H1 (cell line): Measurements from ENCODE around the gene ZDHHC11. TPM values are rescaled to one million over a fixed set of nuclear protein-coding genes. Genes with fewer than 3 reads are reported as not detected.

ENCODE experiments used
- CTCF ChIA-PET: fragments of 300-600 bp; sonication (Branson Sonifier 250); formaldehyde crosslinking; loops from one replicate; lab custom pipeline; 2021; ENCODE audit not compliant: partially characterized antibody; lab: Charles Lee
- POLR2A ChIA-PET: fragments of 300-600 bp; sonication (Branson Sonifier 250); formaldehyde crosslinking; loops from one replicate; lab custom pipeline; 2021; ENCODE audit warnings: inconsistent platforms; ENCODE audit not compliant: partially characterized antibody; lab: Charles Lee
- DNase-seq, 2 experiments: peaks; one replicate each; pipeline versions ENCODE4 v3.0.0 to v3.0.0-alpha.2; 2010 to 2022; ENCODE audit warnings: low spot score in 2 of 2, low read depth in 1 of 2, mixed read lengths in 1 of 2
- FAIRE-seq: peaks from 2 replicates; lab custom pipeline; 2011; peaks lifted over from hg19 to GRCh38; lab: Jason Lieb, UNC
- H2AFZ ChIP-seq: 2 replicates; pipeline ENCODE4 v1.8.1; 2012; ENCODE audit warnings: low read length, inconsistent platforms
- H2AK5ac ChIP-seq: 2 replicates; pipeline ENCODE4 v1.6.1; 2013; ENCODE audit warnings: low read depth, low read length
- H2BK120ac ChIP-seq: replicated peaks from 2 replicates; pipeline ENCODE3; 2013; ENCODE audit warnings: low read depth, low read length, inconsistent platforms
- H2BK12ac ChIP-seq: 2 replicates; pipeline ENCODE4 v1.6.1; 2013; ENCODE audit warnings: low read depth, low read length
- H2BK15ac ChIP-seq: 2 replicates; pipeline ENCODE4 v1.6.1; 2013; ENCODE audit warnings: low read length
- H2BK20ac ChIP-seq: 2 replicates; pipeline ENCODE4 v1.6.1; 2013; ENCODE audit warnings: low read length
- H2BK5ac ChIP-seq: 2 replicates; pipeline ENCODE4 v1.6.1; 2013; ENCODE audit warnings: low read depth, low read length
- H3K14ac ChIP-seq: 2 replicates; pipeline ENCODE4 v1.6.1; 2013; ENCODE audit warnings: inconsistent platforms; ENCODE audit not compliant: insufficient read length
- H3K18ac ChIP-seq: 2 replicates; pipeline ENCODE4 v1.6.1; 2013; ENCODE audit warnings: low read length; ENCODE audit errors: extremely low read depth
- H3K23ac ChIP-seq: 2 replicates; pipeline ENCODE4 v1.6.1; 2013; ENCODE audit warnings: inconsistent platforms; ENCODE audit not compliant: insufficient read length
- H3K23me2 ChIP-seq: 2 replicates; pipeline ENCODE4 v1.6.1; 2013; ENCODE audit warnings: low read depth, low read length
- H3K27ac ChIP-seq: 2 replicates; pipeline ENCODE4 v1.6.1; 2011; ENCODE audit warnings: low read depth, low read length, inconsistent platforms
- H3K27me3 ChIP-seq, 4 experiments: replicated peaks in 1 of 4; 1 replicate in 1 of 4; 2 replicates in 3 of 4; pipeline versions ENCODE4 v1.6.1 to v1.8.1; 2011 to 2013; ENCODE audit warnings: low read length in 3 of 4, mild to moderate bottlenecking in 3 of 4, inconsistent platforms in 2 of 4, mixed read lengths in 2 of 4, moderate library complexity in 1 of 4; ENCODE audit not compliant: control insufficient read depth in 3 of 4, insufficient read depth in 3 of 4; ENCODE audit errors: extremely low read depth in 1 of 4
- H3K36me3 ChIP-seq, 4 experiments: 2 replicates each; pipeline versions ENCODE4 v1.6.1 to v1.8.1; 2011 to 2013; ENCODE audit warnings: mild to moderate bottlenecking in 4 of 4, low read length in 3 of 4, moderate library complexity in 2 of 4, control low read depth in 1 of 4, inconsistent platforms in 1 of 4; ENCODE audit not compliant: insufficient read depth in 4 of 4, control insufficient read depth in 2 of 4
- H3K4ac ChIP-seq: replicated peaks from 2 replicates; pipeline ENCODE3; 2013; ENCODE audit warnings: low read length, low read depth, mixed read lengths, inconsistent platforms; ENCODE audit not compliant: insufficient read length
- H3K4me1 ChIP-seq, 4 experiments: replicated peaks in 1 of 4; 1 replicate in 1 of 4; 2 replicates in 3 of 4; pipeline versions ENCODE4 v1.6.1 to v1.8.1; 2011 to 2013; ENCODE audit warnings: low read length in 3 of 4, inconsistent platforms in 2 of 4, mixed read lengths in 1 of 4; ENCODE audit not compliant: insufficient read depth in 4 of 4, control insufficient read depth in 3 of 4
- H3K4me2 ChIP-seq, 2 experiments: 2 replicates each; pipeline versions ENCODE4 v1.6.1 to v1.8.1; 2011 to 2013; ENCODE audit warnings: low read depth in 2 of 2, low read length in 2 of 2, control low read depth in 1 of 2, inconsistent platforms in 1 of 2, mild to moderate bottlenecking in 1 of 2; ENCODE audit not compliant: insufficient read depth in 1 of 2
- H3K4me3 ChIP-seq, 4 experiments: fragments of 200-600, 300-600 bp in 1 of 4; sonication (generic), shearing (Covaris generic), sonication (Bioruptor Twin) in 1 of 4; 2 replicates each; pipeline versions ENCODE4 v1.5.1 to v1.8.1; 2011 to 2016; ENCODE audit warnings: low read length in 4 of 4, low read depth in 3 of 4, control low read depth in 2 of 4, inconsistent platforms in 2 of 4, mild to moderate bottlenecking in 2 of 4, mixed read lengths in 1 of 4, moderate library complexity in 1 of 4; ENCODE audit not compliant: insufficient read depth in 2 of 4; ENCODE audit errors: extremely low read depth in 1 of 4
- H3K56ac ChIP-seq: replicated peaks from 2 replicates; pipeline ENCODE3; 2013; ENCODE audit warnings: low read depth, mild to moderate bottlenecking, mixed read lengths, low read length, inconsistent platforms; ENCODE audit not compliant: insufficient read length
- H3K79me1 ChIP-seq: 2 replicates; pipeline ENCODE4 v1.6.1; 2013; ENCODE audit warnings: low read depth, low read length, control low read depth
- H3K79me2 ChIP-seq, 2 experiments: 2 replicates each; pipeline versions ENCODE4 v1.6.1 to v1.8.1; 2012 to 2013; ENCODE audit warnings: low read length in 2 of 2, mild to moderate bottlenecking in 2 of 2, inconsistent platforms in 1 of 2; ENCODE audit not compliant: insufficient read depth in 2 of 2, control insufficient read depth in 1 of 2
- H3K9ac ChIP-seq, 4 experiments: replicated peaks in 1 of 4; 1 replicate in 1 of 4; 2 replicates in 3 of 4; pipeline versions ENCODE4 v1.6.1 to v1.8.1; 2011 to 2013; ENCODE audit warnings: low read depth in 3 of 4, low read length in 3 of 4, control low read depth in 2 of 4, mild to moderate bottlenecking in 2 of 4, moderate library complexity in 2 of 4, inconsistent platforms in 1 of 4; ENCODE audit errors: extremely low read depth in 1 of 4
- H3K9me3 ChIP-seq, 2 experiments: 2 replicates each; pipeline versions ENCODE4 v1.6.1 to v1.8.1; 2012 to 2013; ENCODE audit warnings: mild to moderate bottlenecking in 2 of 2, moderate library complexity in 2 of 2, control low read depth in 1 of 2, inconsistent platforms in 1 of 2, low read depth in 1 of 2, low read length in 1 of 2, mixed read lengths in 1 of 2; ENCODE audit not compliant: insufficient read depth in 2 of 2
- H4K20me1 ChIP-seq, 2 experiments: replicated peaks in 1 of 2; 2 replicates each; pipeline versions ENCODE3 to v1.8.1; 2011 to 2013; ENCODE audit warnings: inconsistent platforms in 2 of 2, low read length in 2 of 2, mild to moderate bottlenecking in 1 of 2; ENCODE audit not compliant: insufficient read depth in 2 of 2, control insufficient read depth in 1 of 2
- H4K5ac ChIP-seq: 2 replicates; pipeline ENCODE4 v1.6.1; 2013; ENCODE audit warnings: low read length, low read depth, mixed read lengths, inconsistent platforms; ENCODE audit not compliant: insufficient read length
- H4K8ac ChIP-seq: 2 replicates; pipeline ENCODE4 v1.8.0; 2013; ENCODE audit warnings: mild to moderate bottlenecking, moderate library complexity, low read length, inconsistent platforms; ENCODE audit not compliant: insufficient read depth; ENCODE audit errors: extremely low read depth
- H4K91ac ChIP-seq: replicated peaks from 2 replicates; pipeline ENCODE3; 2013; ENCODE audit warnings: low read length, mixed read lengths, inconsistent platforms; ENCODE audit not compliant: insufficient read length
- BACH1 ChIP-seq: IDR thresholded peaks from 2 replicates; pipeline ENCODE4 v1.6.1; 2012; ENCODE audit warnings: low read length, improper control_type of control experiment
- HDAC2 ChIP-seq, 2 experiments: fragments of 300-600 bp in 1 of 2; sonication (generic) in 1 of 2; IDR thresholded peaks; 2 replicates each; pipeline ENCODE4 v1.6.1; 2011 to 2012; ENCODE audit warnings: low read depth in 2 of 2, low read length in 2 of 2, mild to moderate bottlenecking in 2 of 2, moderate library complexity in 2 of 2, borderline replicate concordance in 1 of 2, inconsistent platforms in 1 of 2
- KDM1A ChIP-seq: fragments of 200-600, 300-600 bp; sonication (generic); IDR thresholded peaks from 2 replicates; pipeline ENCODE4 v1.7.1; 2016; ENCODE audit warnings: mild to moderate bottlenecking, low read length, borderline replicate concordance
- POLR2A ChIP-seq, 2 experiments: IDR thresholded peaks; 1 replicate in 1 of 2; 2 replicates in 1 of 2; pipeline ENCODE4 v1.6.1; 2011; ENCODE audit warnings: low read depth in 2 of 2, low read length in 2 of 2, mild to moderate bottlenecking in 2 of 2; ENCODE audit errors: control extremely low read depth in 1 of 2
- RAD21 ChIP-seq, 2 experiments: IDR thresholded peaks in 1 of 2; conservative IDR thresholded peaks in 1 of 2; 2 replicates each; pipeline ENCODE4 v1.6.1; 2011; ENCODE audit warnings: low read depth in 2 of 2, low read length in 2 of 2, improper control_type of control experiment in 1 of 2, inconsistent platforms in 1 of 2, mild to moderate bottlenecking in 1 of 2, moderate library complexity in 1 of 2
- SAP30 ChIP-seq: fragments of 300-600 bp; sonication (generic); IDR thresholded peaks from 2 replicates; pipeline ENCODE4 v1.7.1; 2012; ENCODE audit warnings: low read length, moderate library complexity, mild to moderate bottlenecking, inconsistent platforms; ENCODE audit not compliant: insufficient read depth, insufficient replicate concordance
- SP1 ChIP-seq: IDR thresholded peaks from 2 replicates; pipeline ENCODE4 v1.6.1; 2011; ENCODE audit warnings: low read depth, low read length
- WGBS, 2 experiments: shearing (Covaris generic) in 1 of 2; methylation state at CpG; one replicate each; pipeline versions ENCODE4 v1.1.6 to v1.1.7; 2013 to 2015; ENCODE audit warnings: low lambda C conversion rate in 2 of 2, mixed read lengths in 2 of 2, inconsistent platforms in 1 of 2, low coverage in 1 of 2, missing lambda C conversion rate in 1 of 2; ENCODE audit not compliant: insufficient replicate concordance in 2 of 2, insufficient coverage in 1 of 2, insufficient read length in 1 of 2; ENCODE audit errors: extremely low coverage in 1 of 2, missing lambda C conversion rate in 1 of 2; 5-methylcytosine and 5-hydroxymethylcytosine counted together
- polyA plus RNA-seq, 7 experiments: library from polyadenylated mRNA; depleted of rRNA in 3 of 7; stranded (reverse) in 5 of 7; unstranded in 2 of 7; fragments of >200 nt in 5 of 7; fragments of 200-250 nt in 2 of 7; gene quantifications; 1 replicate in 5 of 7; 2 replicates in 1 of 7; 4 replicates in 1 of 7; pipeline versions ENCODE4 v1.2.1 to v1.2.3, GENCODE V29; 2011 to 2013; ENCODE audit warnings: missing spikeins in 2 of 7, mixed read lengths in 2 of 7
- total RNA-seq: library from RNA; stranded (reverse); fragmentation: NEBNext Ultra II Directional; extraction: Animal tissue kit (Norgen Biotek cat#: 25700); gene quantifications from 2 replicates; pipeline ENCODE4 v1.2.1, GENCODE V29; 2021

The ZDHHC11 gene
- total and polyA plus RNA-seq, 2 of the 8 experiments (the other 6 are each of a cell fraction or from before 2014, with no cell fraction given) = 4.7 to 16.6 TPM

DNA sequence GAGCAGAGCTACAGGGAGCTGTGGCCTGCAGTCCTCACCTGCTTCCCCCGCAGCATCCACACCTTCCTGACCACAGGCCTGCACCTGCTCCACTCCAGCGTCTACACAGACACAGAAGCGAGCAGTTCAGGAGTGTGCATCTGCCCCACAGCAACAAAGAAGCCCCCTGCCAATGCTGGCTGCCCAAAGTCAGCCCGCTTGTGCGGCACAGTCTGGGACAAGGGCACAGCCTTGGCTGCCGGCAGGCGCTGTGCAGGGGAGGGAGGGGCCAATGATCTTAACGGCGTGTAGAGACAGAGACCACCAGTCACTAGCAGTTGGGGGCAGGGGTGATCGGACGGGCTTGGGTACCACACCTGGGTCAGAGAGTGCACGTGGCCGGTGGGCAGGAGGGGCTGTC is 35.2 kb upstream of the ZDHHC11 start:
- Histone ChIP-seq H3K23ac (no peak overlapping the region), H3K18ac (no peak overlapping the region), H2BK20ac (no peak overlapping the region), H3K27ac (no peak overlapping the region), H4K20me1 (peaks cover 27 to 46% of the 10 kb centered on the region in 2 experiments), H2AK5ac (no peak overlapping the region), H2BK12ac (no peak overlapping the region), H2BK5ac (no peak overlapping the region), H3K9me3 (no peaks in the 10 kb centered on the region; a peak in 1 of 4 replicates), H3K4ac (no peak overlapping the region), H3K23me2 (peaks cover 5% of the 10 kb centered on the region; the same call in 1 of the 2 replicates), H4K8ac (no peak overlapping the region; the same call in 1 of the 2 replicates), H3K56ac (no peak overlapping the region), H3K36me3 (peaks cover 47 to 100% (median 94%) of the 10 kb centered on the region in 4 experiments), H4K91ac (no peak overlapping the region), H3K79me2 (peaks cover 0 to 70% of the 10 kb centered on the region in 2 experiments; a peak in 3 of 4 replicates), H2AFZ (no peak overlapping the region), H3K9ac (no peak overlapping the region), H3K4me2 (no peak overlapping the region), H3K4me1 (no peaks in the 10 kb centered on the region), H3K14ac (no peak overlapping the region), H2BK120ac (no peak overlapping the region)
- DNase-seq = no peak
- WGBS, 2 experiments = 86% methylated on average over 11 of the region's 13 CpGs; no CpG with 5 or more reads in 1 of the 2 experiments
- ChIA-PET CTCF (interaction anchor here (1.4 to 1.9 kb wide), 2 partner anchors 15 to 17 kb away, joined by 4 to 8 read pairs; no protein-coding TSS in a partner anchor), POLR2A (interaction anchor here (0.7 to 2.5 kb wide), 4 partner anchors 12 to 22 kb away, joined by 3 to 10 read pairs (median 4); no protein-coding TSS in a partner anchor)
- FAIRE-seq = no peak
- TF ChIP-seq HDAC2 (IDR thresholded peaks at IDR 0.05; ENCODE audit: borderline replicate concordance in 1 of 2, low read depth in 2 of 2, low read length in 2 of 2) (no peak), KDM1A (no peak), BACH1 (no peak), SP1 (no peak), RAD21 (IDR thresholded peaks at IDR 0.05 in 1 of 2, conservative IDR thresholded peaks at IDR 0.05 in 1 of 2; ENCODE audit: low read depth in 2 of 2, low read length in 2 of 2) (no peak), SAP30 (no peak), POLR2A (IDR thresholded peaks at IDR 0.05; ENCODE audit: control extremely low read depth in 1 of 2, low read depth in 2 of 2, low read length in 2 of 2) (0 out of 3 replicates have a peak, but pooled peaks of 1 of the 2 experiments have one; percentile 6)
- TF ChIP-seq, all 59 proteins: peak for 1
- Histone ChIP-seq H3K27me3 (no peaks in the 10 kb centered on the region; a peak in 1 of 7 replicates), H2BK15ac (no peak overlapping the region), H3K79me1 (peaks cover 22% of the 10 kb centered on the region), H4K5ac (no peak overlapping the region), H3K4me3 (no peak overlapping the region)
